GM21737 (cell line): ENCODE results near the gene HMGXB3.

Experiments
- ATAC-seq: cut with Tn5 transposase; IDR thresholded peaks from one replicate; pipeline ENCODE4 v1.9.1; 2021; ENCODE audit warnings: mild to moderate bottlenecking, moderate library complexity; ENCODE audit not compliant: unreplicated experiment

HMGXB3 gene, protein sequence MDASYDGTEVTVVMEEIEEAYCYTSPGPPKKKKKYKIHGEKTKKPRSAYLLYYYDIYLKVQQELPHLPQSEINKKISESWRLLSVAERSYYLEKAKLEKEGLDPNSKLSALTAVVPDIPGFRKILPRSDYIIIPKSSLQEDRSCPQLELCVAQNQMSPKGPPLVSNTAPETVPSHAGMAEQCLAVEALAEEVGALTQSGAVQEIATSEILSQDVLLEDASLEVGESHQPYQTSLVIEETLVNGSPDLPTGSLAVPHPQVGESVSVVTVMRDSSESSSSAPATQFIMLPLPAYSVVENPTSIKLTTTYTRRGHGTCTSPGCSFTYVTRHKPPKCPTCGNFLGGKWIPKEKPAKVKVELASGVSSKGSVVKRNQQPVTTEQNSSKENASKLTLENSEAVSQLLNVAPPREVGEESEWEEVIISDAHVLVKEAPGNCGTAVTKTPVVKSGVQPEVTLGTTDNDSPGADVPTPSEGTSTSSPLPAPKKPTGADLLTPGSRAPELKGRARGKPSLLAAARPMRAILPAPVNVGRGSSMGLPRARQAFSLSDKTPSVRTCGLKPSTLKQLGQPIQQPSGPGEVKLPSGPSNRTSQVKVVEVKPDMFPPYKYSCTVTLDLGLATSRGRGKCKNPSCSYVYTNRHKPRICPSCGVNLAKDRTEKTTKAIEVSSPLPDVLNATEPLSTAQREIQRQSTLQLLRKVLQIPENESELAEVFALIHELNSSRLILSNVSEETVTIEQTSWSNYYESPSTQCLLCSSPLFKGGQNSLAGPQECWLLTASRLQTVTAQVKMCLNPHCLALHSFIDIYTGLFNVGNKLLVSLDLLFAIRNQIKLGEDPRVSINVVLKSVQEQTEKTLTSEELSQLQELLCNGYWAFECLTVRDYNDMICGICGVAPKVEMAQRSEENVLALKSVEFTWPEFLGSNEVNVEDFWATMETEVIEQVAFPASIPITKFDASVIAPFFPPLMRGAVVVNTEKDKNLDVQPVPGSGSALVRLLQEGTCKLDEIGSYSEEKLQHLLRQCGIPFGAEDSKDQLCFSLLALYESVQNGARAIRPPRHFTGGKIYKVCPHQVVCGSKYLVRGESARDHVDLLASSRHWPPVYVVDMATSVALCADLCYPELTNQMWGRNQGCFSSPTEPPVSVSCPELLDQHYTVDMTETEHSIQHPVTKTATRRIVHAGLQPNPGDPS (N-terminal part only)

GRCh38 chr5:150000256-150000989, at the start of gene HMGXB3, which contains the start of gene TIGD6:
TSS of gene HMGXB3 (plus strand) at chr5:150000739. CDS start at chr5:150004853, 4,114 bp downstream.
TSS of gene TIGD6 (minus strand) at chr5:150000654. CDS start at chr5:149996348, 4,306 bp downstream.
- ATAC-seq, result peak; percentile 79

GRCh38 chr5:149951138-149951749, 49.3 kb upstream of the HMGXB3 start:
- ATAC-seq, result no peak

DNA sequence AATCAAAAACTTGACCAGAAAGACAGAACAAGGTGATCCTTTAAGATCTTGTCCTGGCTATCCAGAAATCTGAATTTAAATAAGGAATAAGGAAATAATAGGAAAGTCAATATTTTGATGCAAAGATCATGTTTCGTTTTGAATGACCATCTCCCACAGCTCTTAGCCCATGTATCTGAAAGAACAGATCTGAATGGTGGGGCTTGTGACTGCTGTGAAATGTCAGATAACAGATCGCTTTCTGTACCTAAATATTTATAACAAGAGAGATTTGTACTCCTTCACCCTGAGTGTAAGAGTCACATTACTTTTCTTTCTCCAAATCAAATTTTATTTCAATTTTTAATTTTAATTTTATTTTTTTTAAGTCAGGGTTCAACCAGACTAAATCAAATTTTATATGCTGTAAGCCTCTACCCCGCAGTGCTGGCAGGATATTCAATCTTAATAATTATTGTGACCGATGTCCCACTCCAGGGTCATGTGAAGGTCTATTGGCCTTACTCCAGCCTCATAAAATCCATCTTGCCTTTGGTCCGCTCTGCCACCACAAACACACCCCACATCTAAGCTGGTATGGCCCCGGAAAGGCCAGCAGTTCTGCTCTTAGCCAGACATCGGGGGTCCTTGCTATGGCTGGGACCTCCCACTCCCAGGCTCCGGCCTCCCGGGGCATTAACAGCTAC, 47.0 kb upstream of the HMGXB3 start:
- ATAC-seq, result no peak

DNA sequence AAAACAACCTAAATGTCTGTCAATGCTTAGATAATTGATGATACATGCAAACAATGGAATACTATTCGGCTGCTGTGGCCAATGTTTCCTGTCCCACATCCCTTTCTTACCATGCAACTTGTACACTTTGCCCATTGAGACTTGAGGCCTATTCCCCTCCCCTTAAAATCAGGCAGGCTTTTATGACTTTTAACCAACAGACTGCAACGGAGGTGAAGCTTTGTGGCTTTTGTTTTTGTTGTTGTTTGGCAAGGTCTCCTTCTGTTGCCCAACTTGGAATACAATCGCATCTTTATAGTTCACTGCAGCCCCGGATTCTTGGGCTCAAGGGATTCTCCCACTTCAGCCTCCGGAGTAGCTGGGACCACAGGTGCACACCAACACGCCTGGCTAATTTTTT, 45.7 kb upstream of the HMGXB3 start:
- no peak for ATAC-seq

DNA sequence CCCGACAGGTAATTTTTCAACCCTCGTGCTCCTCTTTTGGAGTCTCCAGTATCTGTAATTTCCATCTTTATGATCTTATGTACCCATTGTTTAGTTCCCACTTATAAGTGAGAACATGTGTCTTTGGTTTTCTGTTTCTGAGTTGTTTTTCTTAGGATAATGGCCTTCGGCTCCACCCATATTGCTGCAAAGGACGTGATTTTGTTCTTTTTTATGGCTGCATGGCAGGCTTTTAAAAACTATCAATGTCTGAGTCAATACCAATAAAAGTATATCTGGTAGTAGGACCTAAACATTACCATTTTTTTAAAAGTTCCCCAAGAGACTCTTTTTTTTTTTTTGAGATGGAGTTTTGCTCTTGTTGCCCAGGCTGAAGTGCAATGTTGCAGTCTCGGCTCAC, 43.9 kb upstream of the HMGXB3 start:
- ATAC-seq, result no peak

DNA sequence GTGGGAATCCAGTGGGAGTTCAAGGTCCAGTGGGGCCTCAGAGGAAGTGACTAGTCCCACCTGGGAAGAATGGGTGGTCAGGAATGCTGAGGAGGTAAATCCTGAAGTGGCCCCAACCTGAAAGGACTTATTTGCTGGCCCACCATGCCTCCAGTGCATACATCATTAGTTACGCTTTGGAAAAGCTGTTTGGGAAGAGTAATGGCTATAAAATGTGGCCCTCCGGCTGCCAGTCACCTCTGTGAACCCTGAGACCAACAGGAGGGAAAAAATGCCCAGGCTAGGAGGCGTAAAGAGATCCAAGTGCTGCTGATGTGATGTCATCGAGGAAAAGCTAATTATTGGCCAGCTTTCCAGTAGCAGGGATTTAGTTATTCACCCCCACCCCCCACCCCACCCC, 42.7 kb upstream of the HMGXB3 start:
- no peak for ATAC-seq

- no peak for ATAC-seq
These were observed 40.9 kb upstream of the HMGXB3 start for GRCh38 chr5:149959406-149960236.

DNA sequence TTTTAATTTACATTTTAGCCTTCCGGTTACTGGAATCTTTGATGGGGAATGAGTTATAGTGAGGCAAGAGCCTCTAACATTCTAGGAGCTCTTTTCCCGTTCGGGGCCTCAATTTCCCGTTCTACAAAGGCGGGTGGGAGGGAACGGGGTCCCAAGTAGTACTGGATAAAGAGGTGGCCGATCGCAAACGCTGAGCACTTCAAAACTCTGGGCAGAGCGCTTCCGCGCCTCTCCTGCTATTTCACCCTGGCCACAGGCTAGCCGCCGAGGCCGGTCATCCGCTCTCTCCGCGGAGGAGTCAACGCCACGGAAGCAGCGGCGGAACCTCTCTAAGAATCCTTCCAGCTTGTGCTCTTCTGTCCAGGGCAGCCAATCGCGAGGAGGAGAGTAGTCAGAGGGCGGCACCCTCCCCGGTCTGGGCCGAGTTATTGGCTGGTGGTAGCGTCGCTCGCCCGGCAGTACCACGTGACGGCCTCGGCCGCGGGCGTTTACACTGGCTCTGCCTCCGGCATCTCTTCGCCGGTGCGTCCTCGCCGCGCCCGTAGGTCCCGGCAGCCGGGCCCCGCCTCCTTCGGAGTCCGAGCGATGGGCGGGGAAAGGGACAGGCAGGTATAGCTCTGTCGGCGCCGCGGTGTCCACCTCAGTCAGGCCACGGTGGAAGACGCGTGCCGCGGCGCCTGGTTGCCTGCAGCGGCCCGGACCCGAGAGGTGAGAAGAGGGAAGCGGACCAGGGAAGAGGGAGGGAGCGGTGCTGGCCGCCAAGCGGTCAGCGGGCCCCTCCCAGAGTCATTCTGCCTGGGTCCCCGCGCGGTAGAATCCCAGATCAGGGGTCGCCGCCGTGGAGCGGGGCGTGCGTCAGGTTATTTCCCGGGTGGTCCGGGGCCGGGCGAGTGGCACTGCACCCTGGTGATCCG, 40.0 kb upstream of the HMGXB3 start, which contains the start of gene SLC26A2:
SLC26A2 (plus strand) TSS at position 487 of the 914 bp plus-strand sequence. CDS start 16,895 bp downstream, outside the sequence.
- ATAC-seq, result peak; percentile 99

DNA sequence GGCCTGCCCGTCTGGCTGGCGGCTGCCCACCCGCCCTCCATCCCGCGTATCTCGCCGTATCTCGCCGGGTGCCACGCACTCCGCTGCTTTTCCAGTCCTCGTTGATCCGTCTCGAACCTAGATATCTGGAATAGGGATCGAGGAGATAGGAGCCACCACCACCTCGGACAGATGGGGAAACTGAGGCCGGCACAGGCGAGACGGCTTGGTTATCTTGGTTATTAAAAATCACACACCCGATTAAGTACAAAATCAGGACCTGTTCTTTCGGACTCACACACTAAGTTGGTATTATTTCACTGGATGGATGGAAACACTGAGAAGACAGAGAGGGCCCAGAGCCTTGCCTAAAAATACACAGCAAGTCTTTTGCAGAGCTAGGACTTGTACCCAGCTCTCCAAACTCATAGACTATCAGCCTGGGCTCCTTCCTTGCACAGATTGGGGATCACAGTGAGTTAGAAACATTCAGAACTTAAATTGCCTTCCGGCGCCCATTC, 39.3 kb upstream of the HMGXB3 start:
- no peak for ATAC-seq

DNA sequence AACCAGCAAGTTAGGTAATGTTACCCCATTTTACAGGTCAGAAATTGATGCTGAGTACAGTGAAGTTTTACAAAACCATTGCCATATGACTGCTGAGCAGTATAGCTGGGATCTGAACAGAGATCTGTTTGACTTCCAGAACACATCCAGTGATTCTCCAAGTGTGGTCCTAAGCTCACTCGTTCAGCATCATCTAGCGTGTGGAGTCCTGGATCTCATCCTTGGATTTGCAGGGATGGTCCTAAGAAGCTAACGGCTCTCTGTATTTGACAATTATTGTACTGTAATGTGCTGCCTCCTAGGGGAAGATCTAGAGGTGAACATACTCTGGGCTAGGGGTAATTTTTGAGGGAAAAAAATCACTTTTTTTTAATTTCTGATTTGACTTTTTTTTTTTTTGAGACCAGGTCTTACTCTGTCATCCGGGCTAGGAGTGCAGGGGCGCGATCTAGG, 38.6 kb upstream of the HMGXB3 start:
- ATAC-seq, result no peak

DNA sequence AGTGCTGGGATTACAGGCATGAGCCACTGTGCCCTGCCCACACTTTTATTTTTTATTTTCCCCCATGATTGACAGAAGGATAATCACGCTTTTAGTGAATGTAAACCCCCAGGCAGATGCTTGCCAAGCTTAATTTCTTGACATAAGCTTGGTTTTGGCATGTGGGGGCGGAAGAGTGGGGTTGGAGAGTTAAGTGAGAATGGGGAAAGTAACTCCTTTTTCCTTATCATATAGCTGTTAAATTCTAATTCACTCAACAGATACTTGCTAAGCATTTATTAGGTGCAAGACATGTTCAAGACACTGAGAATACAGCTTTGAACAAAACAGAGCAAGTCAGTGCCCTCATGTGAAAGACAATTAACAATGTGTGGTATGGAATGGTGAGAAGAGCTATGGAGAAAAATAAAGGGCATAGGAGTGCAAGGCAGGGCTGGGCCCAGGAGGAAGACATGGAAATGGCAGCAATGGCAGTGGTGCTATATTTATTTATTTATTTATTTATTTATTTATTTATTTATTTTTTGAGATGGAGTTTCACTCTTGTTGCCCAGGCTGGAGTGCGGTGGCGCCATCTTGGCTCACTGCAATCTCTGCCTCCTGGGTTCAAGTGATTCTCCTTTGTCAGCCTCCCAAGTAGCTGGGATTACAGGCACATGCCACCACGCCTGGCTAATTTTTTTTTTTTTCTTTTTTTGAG, 37.8 kb upstream of the HMGXB3 start:
- no peak for ATAC-seq

DNA sequence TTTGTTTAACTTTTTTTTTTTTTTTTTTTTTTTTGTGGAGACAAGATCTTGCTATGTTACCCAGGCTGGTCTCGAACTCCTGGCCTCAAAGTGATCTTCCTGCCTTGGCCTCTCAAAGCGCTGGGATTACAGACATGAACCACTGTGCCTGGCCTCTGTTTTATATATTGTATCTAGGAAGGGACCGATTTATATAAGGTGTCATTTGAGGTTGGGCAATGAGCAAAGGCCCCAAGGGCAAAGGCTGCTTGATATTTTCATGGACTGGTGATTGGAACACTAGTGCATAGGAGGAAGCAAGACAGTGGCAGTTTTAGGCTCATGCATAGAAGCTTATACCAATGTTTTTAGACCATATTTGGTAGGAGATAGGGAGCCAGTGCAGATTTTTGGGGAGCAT, 36.8 kb upstream of the HMGXB3 start:
- no peak for ATAC-seq

DNA sequence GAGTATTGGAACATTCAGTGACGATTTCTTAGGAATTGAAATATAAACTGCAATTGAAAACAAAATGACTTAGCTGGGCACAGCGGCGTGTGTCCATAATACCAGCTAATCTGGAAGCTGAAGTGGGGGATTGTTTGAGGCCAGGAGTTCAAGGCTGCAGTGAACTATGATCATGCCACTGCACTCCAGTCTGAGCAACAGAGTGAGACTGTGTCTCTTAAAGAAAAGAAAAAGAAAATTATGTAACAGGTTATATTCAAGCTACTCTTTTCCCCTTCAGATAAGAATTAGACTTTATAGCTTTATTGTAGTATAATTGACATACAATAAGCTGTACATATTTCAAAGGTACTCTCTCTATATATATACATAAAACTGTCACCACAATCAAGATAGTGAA, 33.6 kb upstream of the HMGXB3 start:
- no peak for ATAC-seq

- ATAC-seq, result no peak
These were observed 31.2 kb upstream of the HMGXB3 start for GRCh38 chr5:149969181-149969930.

GRCh38 chr5:149975409-149975808, 25.1 kb upstream of the HMGXB3 start:
- no peak for ATAC-seq

DNA sequence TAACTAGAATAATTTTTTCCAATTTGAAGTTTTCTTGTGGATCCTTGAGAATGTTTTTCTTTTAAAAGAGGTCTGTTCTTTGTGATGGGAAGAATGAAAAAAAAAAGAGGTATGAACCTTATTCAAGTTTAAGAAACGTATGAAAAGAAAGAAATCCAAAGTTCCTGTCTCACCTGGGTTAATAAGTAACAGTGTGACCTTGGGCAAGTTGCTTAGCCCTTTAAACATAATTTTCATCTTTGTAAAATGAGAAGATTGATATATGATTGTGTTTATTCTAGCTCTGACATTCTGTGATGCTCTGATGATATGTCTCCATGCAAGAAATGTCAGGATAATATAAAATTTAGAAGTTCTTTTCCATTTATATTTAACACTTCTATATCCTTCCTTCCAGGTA, 20.6 kb upstream of the HMGXB3 start:
- no peak for ATAC-seq
